Right renal cortex interstitium (tissue), 3 donors: ENCODE data around the gene PRPF31. TPM values are rescaled to one million over a fixed set of nuclear protein-coding genes. Genes with fewer than 3 reads are reported as not detected.
A peak's percentile ranks its signal among the peaks of the same experiment; 100 is the strongest.

Experiments used
- DNase-seq, 3 donors: peaks; one replicate each; pipeline ENCODE4 v3.0.0-alpha.2; 2013; ENCODE audit warnings: low read depth in 3 of 3, low spot score in 2 of 3
- polyA plus RNA-seq, 3 donors: library from polyadenylated mRNA; unstranded; fragments of 120-200 nt; gene quantifications; one replicate each; pipeline ENCODE4 v1.2.1, GENCODE V29; 2013; ENCODE audit not compliant: insufficient read length in 3 of 3

The PRPF31 gene
- polyA plus RNA-seq, 3 donors: 70.4 to 75.2 (median 72.5) TPM

GRCh38 chr19:54107876-54108490 lies 7.6 kb upstream of the PRPF31 start:
- no peak for DNase-seq

- no peak for DNase-seq
Measured at GRCh38 chr19:54108496-54108895, 7.1 kb upstream of the PRPF31 start.

- DNase-seq: no peak
Measured at GRCh38 chr19:54109651-54110050, 5.9 kb upstream of the PRPF31 start.

- no peak for DNase-seq
Measured at GRCh38 chr19:54114340-54115108, 1.0 kb upstream of the PRPF31 start.

GRCh38 chr19:54121259-54121658 lies 5.7 kb downstream of the PRPF31 start:
- no peak for DNase-seq

- no peak for DNase-seq
Measured at GRCh38 chr19:54123682-54124081, 8.1 kb downstream of the PRPF31 start.

GRCh38 chr19:54124393-54124792 lies 8.8 kb downstream of the PRPF31 start:
- no peak for DNase-seq

GRCh38 chr19:54125713-54126112 lies 10.2 kb downstream of the PRPF31 start:
- DNase-seq: no peak

- DNase-seq: no peak
Measured at GRCh38 chr19:54127688-54128440, 12.3 kb downstream of the PRPF31 start.

GRCh38 chr19:54128441-54128725 lies 12.8 kb downstream of the PRPF31 start:
- no peak for DNase-seq

- DNase-seq: no peak
Measured at GRCh38 chr19:54128796-54129616, 13.5 kb downstream of the PRPF31 start.

GRCh38 chr19:54129617-54129996 lies 14.1 kb downstream of the PRPF31 start:
- no peak for DNase-seq

- DNase-seq: no peak
Measured at GRCh38 chr19:54133312-54133956, 17.9 kb downstream of the PRPF31 start.

- no peak for DNase-seq
Measured at GRCh38 chr19:54133957-54134590, 18.5 kb downstream of the PRPF31 start.

GRCh38 chr19:54136086-54136863 lies 20.7 kb downstream of the PRPF31 start:
- no peak for DNase-seq

- DNase-seq: peak; percentile 99 to 100 (median 100)
Measured at GRCh38 chr19:54136864-54137698, 21.5 kb downstream of the PRPF31 start.

GRCh38 chr19:54137699-54138488 lies 22.3 kb downstream of the PRPF31 start, which contains the start of gene CNOT3:
TSS of gene CNOT3 (plus strand) at chr19:54137762. CDS start at chr19:54142979, 5,217 bp downstream.
- no peak for DNase-seq
